NCI-H2029 treated with DMSO at 0.1 percent for 48 hours (cell line): ENCODE data around the gene PTPN5.
A peak's percentile ranks its signal among the peaks of the same experiment; 100 is the strongest.

Experiments used
- DNase-seq: peaks from one replicate; lab custom pipeline; 2025; lab: John Stamatoyannopoulos, UW

The PTPN5 gene

GRCh38 chr11:18739685-18740084 lies 51.9 kb downstream of the PTPN5 start:
- no peak for DNase-seq

- DNase-seq, result no peak
Observed at GRCh38 chr11:18737642-18738041, 54.0 kb downstream of the PTPN5 start.

DNA sequence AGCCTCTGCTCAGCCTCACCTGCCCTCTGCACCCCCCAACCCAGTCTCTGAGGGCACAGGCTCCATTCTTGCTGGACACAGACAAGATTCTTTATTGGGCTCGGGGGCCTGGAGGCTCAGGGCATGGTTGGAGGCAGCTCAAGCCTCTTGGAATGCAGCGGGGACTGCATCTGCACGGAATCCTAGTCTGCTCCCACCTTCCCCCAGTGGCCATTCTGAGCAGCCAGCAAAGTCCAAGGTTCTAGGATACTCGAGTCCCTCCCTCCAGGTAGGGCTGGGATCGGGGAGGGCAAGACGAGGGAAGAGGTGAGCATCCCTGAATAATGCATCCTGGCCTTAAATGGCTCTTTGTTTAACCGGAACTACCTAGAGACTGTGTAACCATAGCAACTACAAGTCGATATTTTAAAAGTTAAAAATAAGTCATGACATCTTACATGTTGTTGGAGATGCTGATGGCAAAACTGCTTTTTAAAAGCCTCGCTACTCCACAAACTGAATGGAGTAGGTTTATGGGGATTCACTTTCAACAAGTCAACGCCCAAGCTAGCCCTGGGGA lies 54.9 kb downstream of the PTPN5 start:
- DNase-seq, result no peak

DNA sequence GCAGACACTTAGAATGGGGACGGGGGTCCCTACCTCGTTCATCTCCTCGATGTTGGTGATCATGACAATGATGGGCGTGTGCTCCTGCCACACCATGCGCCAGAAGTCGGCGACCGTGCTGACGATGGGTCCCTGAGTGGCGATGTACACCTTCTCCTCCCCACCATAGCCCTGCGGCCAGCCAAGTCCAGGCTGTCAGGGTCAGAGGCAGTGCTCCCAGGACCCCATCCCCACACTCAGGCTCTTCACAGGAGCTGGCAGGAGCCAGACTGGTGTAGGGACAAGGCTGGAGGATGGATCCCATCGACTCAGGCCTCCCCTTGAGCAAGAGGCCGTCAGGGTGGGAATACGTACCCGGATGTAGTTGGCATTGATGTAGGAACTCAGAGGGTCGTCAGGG lies 58.4 kb downstream of the PTPN5 start:
- DNase-seq, result no peak

GRCh38 chr11:18731949-18732821 lies 59.4 kb downstream of the PTPN5 start:
- DNase-seq, result peak; percentile 6

GRCh38 chr11:18731441-18731840 lies 60.2 kb downstream of the PTPN5 start:
- DNase-seq, result no peak

DNA sequence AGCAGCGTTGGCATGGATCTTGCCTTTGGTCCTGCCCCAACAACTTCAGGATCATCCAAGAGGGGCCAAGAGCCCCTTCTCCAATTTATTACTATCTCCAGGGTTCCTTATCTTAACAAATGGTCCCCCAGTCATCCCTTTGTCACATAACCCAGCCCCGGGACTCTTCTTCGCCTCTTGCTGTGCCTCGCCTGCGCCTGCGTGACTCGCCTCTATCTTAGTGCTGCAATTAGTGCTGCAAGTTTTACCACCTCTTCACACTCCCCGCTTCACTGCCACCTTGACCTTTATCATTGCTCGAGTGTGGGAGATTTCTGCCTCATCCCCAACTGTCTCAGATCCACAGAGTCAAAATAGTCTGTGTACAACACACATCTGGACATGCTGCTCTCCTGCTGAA lies 61.6 kb downstream of the PTPN5 start:
- DNase-seq, result no peak

- no peak for DNase-seq
Observed at GRCh38 chr11:18729426-18729825, 62.2 kb downstream of the PTPN5 start.

DNA sequence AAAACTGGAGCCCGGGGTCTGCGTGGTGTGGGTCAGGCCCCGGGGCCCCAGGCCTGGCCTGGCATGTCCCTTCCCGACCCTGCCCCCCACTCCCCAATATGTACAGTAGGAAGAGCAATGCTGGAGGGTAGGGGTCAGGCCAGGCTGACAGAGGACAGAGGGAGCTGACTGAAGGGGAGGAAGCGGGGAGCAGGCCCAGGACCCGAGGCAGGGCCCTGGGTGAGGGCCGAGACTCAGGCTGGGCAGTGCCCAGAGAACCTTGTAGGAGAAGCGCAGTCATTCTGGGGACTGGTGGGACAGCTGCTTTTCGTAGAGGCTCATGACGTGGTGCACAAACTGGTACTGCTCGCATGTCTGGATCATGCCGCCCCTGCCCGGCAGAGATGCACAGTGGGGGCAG lies 62.9 kb downstream of the PTPN5 start:
- DNase-seq, result no peak

- no peak for DNase-seq
Observed at GRCh38 chr11:18727479-18728236, 63.9 kb downstream of the PTPN5 start.

- no peak for DNase-seq
Observed at GRCh38 chr11:18726040-18726439, 65.6 kb downstream of the PTPN5 start, which contains the start of gene IGSF22. Gene IGSF22 (minus strand): TSS chr11:18726188. CDS start chr11:18724236, 1,952 bp downstream.

DNA sequence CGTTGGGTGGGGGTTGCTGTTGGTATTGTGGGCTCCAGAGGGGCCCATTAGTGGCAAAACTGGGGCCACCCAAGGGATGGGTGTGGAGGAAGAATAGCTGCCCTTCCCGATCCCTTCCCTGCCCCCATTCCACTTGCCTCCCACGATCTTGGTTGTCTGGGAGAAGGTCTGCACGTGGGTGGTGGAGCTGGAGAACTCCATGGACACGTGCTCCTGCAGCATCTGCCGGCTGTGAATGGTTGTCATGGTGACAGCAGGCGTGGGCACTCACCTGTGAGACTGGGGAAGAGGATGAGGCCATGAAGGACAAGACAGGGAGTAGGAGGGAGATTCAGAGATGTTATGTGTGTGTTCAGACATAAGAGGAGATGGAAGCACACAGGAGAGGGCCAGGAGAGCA lies 67.6 kb downstream of the PTPN5 start:
- no peak for DNase-seq

GRCh38 chr11:18722293-18722637 lies 69.3 kb downstream of the PTPN5 start:
- no peak for DNase-seq

DNA sequence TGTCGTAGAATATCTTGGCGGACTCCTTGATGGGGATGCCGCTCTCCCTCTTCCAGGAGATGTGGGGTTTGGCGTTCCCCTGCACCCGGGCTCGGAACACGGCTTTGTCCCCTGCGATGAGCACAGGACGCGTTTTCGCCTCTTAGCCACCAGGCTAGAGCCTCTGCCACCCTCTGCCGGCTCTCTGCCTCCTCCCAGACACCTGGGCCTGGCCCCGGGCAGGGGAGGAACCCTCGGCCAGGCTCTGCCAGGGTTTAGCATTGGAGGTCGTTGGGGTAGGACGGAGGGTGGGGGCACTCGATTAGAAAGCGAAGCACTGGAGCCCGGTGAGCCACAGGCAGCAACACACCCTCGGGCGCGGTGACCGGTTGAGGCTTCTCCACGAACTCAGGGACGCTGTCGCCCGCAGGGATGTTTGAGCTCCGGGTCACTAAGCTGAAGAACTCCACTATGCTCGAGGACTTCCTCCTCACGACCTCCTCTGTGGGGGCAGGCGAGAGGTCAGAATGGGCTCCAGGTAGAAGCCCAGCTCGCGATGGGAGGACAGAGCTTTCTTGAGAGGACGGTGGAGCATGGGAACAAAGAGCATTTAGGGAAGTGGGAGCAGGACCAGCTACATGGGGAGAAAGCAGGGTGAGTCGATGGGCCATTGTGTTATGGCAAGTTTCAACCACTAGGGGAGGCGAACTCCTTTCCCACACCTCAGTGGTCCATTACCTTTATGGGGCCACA lies 69.9 kb downstream of the PTPN5 start:
- DNase-seq, result no peak

DNA sequence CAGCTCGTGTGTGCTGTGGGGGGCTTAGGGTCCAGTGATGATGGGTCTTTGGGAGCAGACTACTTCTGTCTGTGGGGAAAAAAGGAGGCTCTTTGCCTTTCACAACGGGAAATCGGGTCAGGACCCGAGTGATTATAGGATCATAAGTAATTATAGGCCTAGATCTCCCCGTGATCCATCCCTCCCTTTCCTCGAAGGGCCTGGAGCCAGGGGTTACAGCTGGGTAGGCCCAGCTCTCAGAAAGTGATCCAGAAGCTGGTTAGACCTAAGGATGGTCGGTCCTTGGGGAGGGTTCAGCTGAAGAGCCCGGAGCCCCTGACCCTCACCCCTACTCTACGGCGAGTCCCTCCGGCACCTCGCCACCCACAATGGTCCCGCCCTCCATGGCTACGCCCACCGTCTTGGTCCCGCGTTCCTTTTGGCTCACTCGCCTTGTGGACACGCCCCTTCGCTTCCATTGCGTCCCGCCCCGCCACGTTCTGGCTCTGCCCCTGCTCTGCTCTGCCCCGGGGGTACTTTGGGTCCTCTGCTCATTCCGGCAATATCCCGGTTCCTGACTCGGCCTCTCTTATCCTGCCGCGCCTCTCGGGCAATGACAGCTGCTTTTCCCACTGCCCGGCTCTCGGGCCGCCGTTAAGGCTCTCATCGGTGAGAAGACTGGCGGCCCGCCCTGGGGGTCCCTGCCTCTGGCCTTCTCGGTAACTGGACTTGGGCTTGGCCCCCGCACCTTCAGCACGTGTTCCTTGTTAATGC lies 70.6 kb downstream of the PTPN5 start:
- DNase-seq, result peak; percentile 4

DNA sequence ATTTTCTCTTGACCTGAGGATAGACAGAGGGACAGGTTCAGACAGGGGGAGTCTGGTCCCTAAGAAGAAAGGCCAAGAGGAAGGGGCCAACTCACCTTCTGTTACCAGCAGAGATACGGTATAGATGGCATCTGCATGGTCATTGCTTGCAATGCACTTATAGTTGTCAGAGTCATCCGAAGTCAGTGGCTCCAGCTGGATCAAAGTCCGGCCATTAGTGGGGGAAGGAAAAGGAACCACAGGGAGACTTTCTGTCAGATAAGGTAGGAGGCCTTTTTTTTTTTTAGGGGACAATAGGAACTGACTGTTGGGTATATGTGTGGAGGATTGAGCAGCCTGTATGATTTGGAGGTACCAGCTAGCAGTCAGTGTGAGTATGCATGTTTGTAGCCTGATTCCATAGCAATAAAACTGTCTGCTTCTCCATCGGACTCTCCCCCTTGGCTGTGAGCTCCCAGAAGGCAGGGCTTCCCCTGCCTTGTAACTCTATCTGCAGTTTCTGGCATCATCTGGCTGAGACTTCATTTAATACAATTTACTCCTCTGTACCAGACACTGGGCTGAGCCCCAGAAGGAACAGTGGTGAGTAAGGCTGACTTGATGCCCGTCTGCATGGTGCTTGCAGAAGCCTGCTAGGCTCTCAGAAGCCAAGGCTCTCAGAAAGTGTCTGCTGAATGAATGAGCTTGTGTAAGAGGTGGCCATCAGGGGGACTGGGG lies 71.3 kb downstream of the PTPN5 start:
- no peak for DNase-seq

DNA sequence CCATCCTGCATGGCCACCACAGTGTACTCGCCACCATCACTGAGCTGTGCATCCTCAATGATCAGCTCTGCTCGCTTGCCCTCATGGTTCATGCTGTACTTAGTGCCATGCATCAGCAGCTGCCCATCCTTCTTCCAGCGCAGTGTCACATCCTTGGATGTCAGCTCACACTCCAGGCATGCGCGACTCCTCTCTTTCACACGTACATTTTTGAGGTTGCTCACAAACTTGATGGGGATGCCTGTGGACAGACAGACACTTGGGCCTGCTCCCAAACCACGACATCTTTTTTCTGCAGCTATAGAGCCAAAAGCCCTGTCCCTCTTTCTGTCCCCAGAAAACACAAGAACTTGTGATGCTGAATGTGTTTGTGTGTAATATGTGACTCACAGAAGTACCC lies 76.1 kb downstream of the PTPN5 start:
- DNase-seq, result no peak

- DNase-seq, result no peak
Observed at GRCh38 chr11:18714443-18714780, 77.2 kb downstream of the PTPN5 start.

GRCh38 chr11:18713646-18714442 lies 77.8 kb downstream of the PTPN5 start:
- no peak for DNase-seq

DNA sequence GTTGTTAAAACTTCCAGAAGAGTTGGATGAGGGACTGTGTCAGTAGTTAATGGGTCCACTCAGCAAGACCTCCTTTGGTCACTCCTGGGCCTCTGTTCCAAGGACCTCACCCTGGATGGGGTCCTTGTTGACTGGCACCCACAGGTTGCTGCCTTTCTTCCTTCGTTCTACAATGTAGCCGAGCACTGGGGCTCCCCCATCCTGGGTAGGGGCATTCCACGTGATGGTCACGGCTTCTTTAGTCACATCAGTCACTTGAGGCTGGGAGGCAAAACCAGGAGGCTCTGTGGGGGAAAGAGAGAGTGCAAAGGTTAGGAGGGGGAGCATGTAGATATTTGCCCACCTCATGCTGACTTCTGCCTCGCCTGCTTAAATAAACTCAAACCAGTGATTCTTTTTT lies 81.1 kb downstream of the PTPN5 start:
- DNase-seq, result no peak
